Ectodermal cell (in vitro differentiated cells): Measurements from ENCODE around the gene SLC16A12.

Experiments
- H3K27ac ChIP-seq: 2 replicates; pipeline ENCODE4 v1.7.0; 2013; ENCODE audit warnings: mild to moderate bottlenecking, low read depth, low read length; ENCODE audit not compliant: insufficient read depth, poor library complexity, severe bottlenecking
- H3K27me3 ChIP-seq: 2 replicates; pipeline ENCODE4 v1.7.0; 2013; ENCODE audit warnings: mild to moderate bottlenecking, low read length; ENCODE audit not compliant: insufficient read depth, control insufficient read depth, poor library complexity, severe bottlenecking
- H3K36me3 ChIP-seq: one replicate; pipeline ENCODE4 v1.7.0; 2013; ENCODE audit warnings: low read length; ENCODE audit not compliant: control insufficient read depth, insufficient read depth
- H3K4me1 ChIP-seq: one replicate; pipeline ENCODE4 v1.7.0; 2013; ENCODE audit warnings: low read length; ENCODE audit not compliant: control insufficient read depth, insufficient read depth
- H3K4me3 ChIP-seq: 2 replicates; pipeline ENCODE4 v1.7.0; 2013; ENCODE audit warnings: low read depth, low read length, control low read depth; ENCODE audit not compliant: insufficient read depth
- H3K9me3 ChIP-seq: 2 replicates; pipeline ENCODE4 v1.7.0; 2013; ENCODE audit warnings: mild to moderate bottlenecking, low read length, moderate library complexity; ENCODE audit not compliant: control insufficient read depth
- WGBS, 2 experiments: methylation state at CpG; one replicate each; pipeline ENCODE4 v1.1.7; 2013; ENCODE audit warnings: missing lambda C conversion rate in 2 of 2; 5-methylcytosine and 5-hydroxymethylcytosine counted together

SLC16A12 gene

DNA sequence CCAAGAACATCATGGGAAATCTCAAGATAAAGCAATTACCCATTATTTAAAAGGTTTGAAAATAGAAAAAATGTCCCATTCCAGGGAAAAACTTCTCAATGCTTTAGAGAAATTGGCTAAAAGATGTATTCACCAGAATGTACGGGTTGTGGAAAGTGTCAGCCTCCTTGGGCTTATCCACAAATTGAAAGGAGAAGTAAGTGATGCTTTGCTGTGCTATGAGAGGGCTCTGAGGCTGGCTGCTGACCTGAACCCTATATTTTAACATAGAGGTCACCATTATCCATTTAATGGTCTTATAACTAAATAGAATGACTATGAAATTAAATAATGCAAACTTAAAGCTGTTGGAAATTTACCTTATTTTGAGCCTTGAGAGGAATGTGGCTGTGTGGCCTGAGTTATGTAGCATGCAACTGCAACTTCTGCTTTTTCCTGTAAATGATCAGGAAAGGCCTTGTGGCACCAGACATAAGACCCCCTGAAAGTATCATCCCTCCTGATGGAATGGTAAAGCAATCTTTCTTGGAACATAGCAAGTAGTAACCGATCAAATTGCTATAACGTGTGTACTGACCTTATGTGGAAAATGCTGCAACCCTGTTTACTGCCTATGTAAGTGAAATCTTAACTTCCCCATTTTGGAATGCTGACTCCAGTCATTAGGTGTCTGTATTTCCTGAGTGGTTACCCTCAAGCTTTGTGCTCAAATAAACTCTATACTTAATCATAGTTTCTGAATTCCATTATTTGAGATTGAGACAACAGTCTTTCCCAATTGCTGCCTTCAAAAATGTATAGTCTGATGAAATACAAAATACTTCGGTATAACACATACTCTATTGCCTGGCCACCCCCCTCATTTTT, 150.7 kb downstream of the SLC16A12 start:
- H3K4me3 ChIP-seq, result no peak overlapping the region
- H3K36me3 ChIP-seq, result no peaks in the 10 kb centered on the region
- no peak overlapping the region for H3K27ac ChIP-seq
- H3K4me1 ChIP-seq, result no peaks in the 10 kb centered on the region
- WGBS, 2 experiments, result 93 to 97% methylated on average over 4 of the region's 4 CpGs
- H3K27me3 ChIP-seq, result no peaks in the 10 kb centered on the region
- no peaks in the 10 kb centered on the region for H3K9me3 ChIP-seq

- Histone ChIP-seq H3K4me1 (peaks cover 4% of the 10 kb centered on the region), H3K4me3 (no peak overlapping the region), H3K36me3 (no peaks in the 10 kb centered on the region), H3K27ac (no peak overlapping the region), H3K27me3 (no peaks in the 10 kb centered on the region), H3K9me3 (no peaks in the 10 kb centered on the region)
- WGBS, 2 experiments, result 80 to 100% methylated on average over 1 of the region's 1 CpG
Measured at GRCh38 chr10:89382757-89383156, 152.6 kb downstream of the SLC16A12 start.
